ENCODE measurements around the gene MEGF9. TPM values are rescaled to one million over a fixed set of nuclear protein-coding genes. Genes with fewer than 3 reads are reported as not detected.

Gene MEGF9
- total RNA-seq, 2 donors from 2014 or later = 5.0 to 10.7 TPM

DNA sequence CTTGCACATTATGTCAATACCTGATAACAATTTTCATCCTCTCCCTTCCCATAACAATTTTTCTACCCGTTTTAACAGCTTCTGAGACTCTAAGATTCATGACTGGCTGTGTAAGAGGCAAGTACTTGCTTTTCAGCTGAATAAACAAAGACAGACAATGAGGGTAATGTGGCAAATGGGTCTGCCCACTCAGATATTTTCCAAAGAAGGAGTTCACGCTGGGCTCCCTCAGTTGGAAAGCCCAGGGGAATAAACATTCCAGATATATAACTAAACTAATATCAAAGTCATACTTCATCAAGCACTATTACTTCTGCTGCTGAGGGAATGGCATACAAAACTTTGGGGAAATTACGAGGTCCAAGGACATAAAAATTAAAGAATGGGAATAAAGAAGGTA, 24.4 kb downstream of the MEGF9 start:
- no peak overlapping the region for H3K27ac Mint-ChIP-seq
- 21 to 54% methylated on average over 2 to 3 of the region's 3 CpGs for WGBS, 2 experiments (ENCODE audit: insufficient coverage in 1 of 2, insufficient read length in 1 of 2)
- peaks cover 97% of the 10 kb centered on the region for H3K27me3 ChIP-seq (ENCODE audit: control insufficient read depth, insufficient read depth, low read length, poor library complexity, severe bottlenecking)
- TF ChIP-seq, protein P1, sequence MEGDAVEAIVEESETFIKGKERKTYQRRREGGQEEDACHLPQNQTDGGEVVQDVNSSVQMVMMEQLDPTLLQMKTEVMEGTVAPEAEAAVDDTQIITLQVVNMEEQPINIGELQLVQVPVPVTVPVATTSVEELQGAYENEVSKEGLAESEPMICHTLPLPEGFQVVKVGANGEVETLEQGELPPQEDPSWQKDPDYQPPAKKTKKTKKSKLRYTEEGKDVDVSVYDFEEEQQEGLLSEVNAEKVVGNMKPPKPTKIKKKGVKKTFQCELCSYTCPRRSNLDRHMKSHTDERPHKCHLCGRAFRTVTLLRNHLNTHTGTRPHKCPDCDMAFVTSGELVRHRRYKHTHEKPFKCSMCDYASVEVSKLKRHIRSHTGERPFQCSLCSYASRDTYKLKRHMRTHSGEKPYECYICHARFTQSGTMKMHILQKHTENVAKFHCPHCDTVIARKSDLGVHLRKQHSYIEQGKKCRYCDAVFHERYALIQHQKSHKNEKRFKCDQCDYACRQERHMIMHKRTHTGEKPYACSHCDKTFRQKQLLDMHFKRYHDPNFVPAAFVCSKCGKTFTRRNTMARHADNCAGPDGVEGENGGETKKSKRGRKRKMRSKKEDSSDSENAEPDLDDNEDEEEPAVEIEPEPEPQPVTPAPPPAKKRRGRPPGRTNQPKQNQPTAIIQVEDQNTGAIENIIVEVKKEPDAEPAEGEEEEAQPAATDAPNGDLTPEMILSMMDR (conservative IDR thresholded peaks at IDR 0.05) = no peak
- H3K27me3 Mint-ChIP-seq (ENCODE audit: insufficient read depth) = peaks cover 43% of the 10 kb centered on the region
- H3K9me3 ChIP-seq (ENCODE audit: control insufficient read depth, low read length) = no peaks in the 10 kb centered on the region
- no peak overlapping the region for H3K4me3 Mint-ChIP-seq
- peaks cover 3% of the 10 kb centered on the region for H3K36me3 Mint-ChIP-seq (ENCODE audit: low read depth)
- no peaks in the 10 kb centered on the region for H3K36me3 ChIP-seq (ENCODE audit: control insufficient read depth, insufficient read depth, low read length)
- DNase-seq = no peak
- H3K9ac ChIP-seq (ENCODE audit: extremely low read depth, low read length, poor library complexity, severe bottlenecking) = no peak overlapping the region
- H3K4me1 ChIP-seq (ENCODE audit: control insufficient read depth, insufficient read depth, low read length) = peaks cover 15% of the 10 kb centered on the region
- peak overlapping the region; percentile 80 for H3K27ac ChIP-seq (ENCODE audit: low read depth, low read length)
- H3K4me1 Mint-ChIP-seq = peaks cover 23% of the 10 kb centered on the region
- peaks cover 7% of the 10 kb centered on the region for H3K9me3 Mint-ChIP-seq
- H3K4me3 ChIP-seq (ENCODE audit: low read length) = peak overlapping the region; percentile 21

DNA sequence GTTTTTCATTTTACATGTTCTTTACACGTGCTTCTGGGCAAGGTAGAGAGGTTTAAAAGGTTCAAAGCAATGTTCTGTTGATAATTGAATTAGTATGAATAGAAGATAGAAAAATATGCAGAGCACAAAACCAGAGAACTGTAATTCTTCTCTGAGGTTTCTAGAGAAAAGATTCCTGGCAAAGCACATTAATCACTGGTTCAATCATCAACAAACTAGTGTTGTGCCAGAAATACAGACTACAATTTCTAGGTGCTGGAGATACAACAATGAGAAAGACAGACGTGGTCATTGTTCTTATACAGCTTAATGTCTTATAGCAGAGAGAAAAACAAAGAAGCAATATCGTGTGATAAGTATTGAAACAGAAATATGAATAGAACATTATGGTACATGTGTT, 25.5 kb downstream of the MEGF9 start:
- H3K9me3 Mint-ChIP-seq = peaks cover 7% of the 10 kb centered on the region
- Histone ChIP-seq H3K27me3 (ENCODE audit: control insufficient read depth, insufficient read depth, low read length, poor library complexity, severe bottlenecking) (peaks cover 88% of the 10 kb centered on the region), H3K9ac (ENCODE audit: extremely low read depth, low read length, poor library complexity, severe bottlenecking) (no peak overlapping the region)

DNA sequence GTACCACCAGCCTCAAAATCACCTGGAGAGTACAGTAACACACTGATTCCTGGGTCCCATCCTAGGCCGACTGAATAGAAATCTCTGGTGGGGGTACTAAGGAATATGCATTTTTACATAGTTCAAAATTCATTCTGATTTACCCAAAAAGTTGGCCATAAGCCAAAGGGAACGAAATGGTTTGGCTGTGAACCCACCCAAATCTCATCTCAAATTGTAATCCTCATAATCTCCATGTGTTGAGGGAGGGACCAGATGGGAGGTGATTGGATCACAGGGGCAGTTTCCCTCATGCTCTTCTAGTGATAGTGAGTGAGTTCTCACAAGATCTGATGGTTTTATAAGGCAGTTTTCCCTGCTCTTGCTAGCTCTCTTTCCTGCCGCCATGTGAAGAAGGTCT, 31.1 kb downstream of the MEGF9 start:
- no peak overlapping the region for H3K27ac Mint-ChIP-seq
- peaks cover 6% of the 10 kb centered on the region for H3K36me3 Mint-ChIP-seq (ENCODE audit: low read depth)
- Histone ChIP-seq H3K27me3 (ENCODE audit: control insufficient read depth, insufficient read depth, low read length, poor library complexity, severe bottlenecking) (peaks cover 67% of the 10 kb centered on the region), H3K9ac (ENCODE audit: extremely low read depth, low read length, poor library complexity, severe bottlenecking) (no peak overlapping the region), H3K4me3 (ENCODE audit: low read length) (no peak overlapping the region), H3K9me3 (ENCODE audit: control insufficient read depth, low read length) (no peaks in the 10 kb centered on the region), H3K27ac (ENCODE audit: low read depth, low read length) (no peak overlapping the region), H3K4me1 (ENCODE audit: control insufficient read depth, insufficient read depth, low read length) (peaks cover 7% of the 10 kb centered on the region), H3K36me3 (ENCODE audit: control insufficient read depth, insufficient read depth, low read length) (no peaks in the 10 kb centered on the region)
- TF ChIP-seq, protein P1 (conservative IDR thresholded peaks at IDR 0.05) = no peak
- WGBS, 2 experiments (ENCODE audit: insufficient coverage in 1 of 2, insufficient read length in 1 of 2) = 79 to 100% methylated on average over 1 to 3 of the region's 3 CpGs
- peaks cover 79% of the 10 kb centered on the region for H3K27me3 Mint-ChIP-seq (ENCODE audit: insufficient read depth)
- DNase-seq = no peak
- peaks cover 7% of the 10 kb centered on the region for H3K9me3 Mint-ChIP-seq
- H3K4me1 Mint-ChIP-seq = peaks cover 22% of the 10 kb centered on the region
- no peak overlapping the region for H3K4me3 Mint-ChIP-seq

More for the DNA sequence above, 25.5 kb downstream of the MEGF9 start:
- H3K4me1 Mint-ChIP-seq = peaks cover 21% of the 10 kb centered on the region
- TF ChIP-seq, protein P1 (conservative IDR thresholded peaks at IDR 0.05) = no peak
- H3K27ac Mint-ChIP-seq = no peak overlapping the region
- no peak overlapping the region for H3K27ac ChIP-seq (ENCODE audit: low read depth, low read length)
- no peaks in the 10 kb centered on the region for H3K36me3 ChIP-seq (ENCODE audit: control insufficient read depth, insufficient read depth, low read length)
- H3K9me3 ChIP-seq (ENCODE audit: control insufficient read depth, low read length) = no peaks in the 10 kb centered on the region
- no peak overlapping the region for H3K4me3 Mint-ChIP-seq
- H3K36me3 Mint-ChIP-seq (ENCODE audit: low read depth) = peaks cover 3% of the 10 kb centered on the region
- no peak for DNase-seq
- 81 to 83% methylated on average over 3 of the region's 3 CpGs for WGBS, 2 experiments (ENCODE audit: insufficient coverage in 1 of 2, insufficient read length in 1 of 2)
- H3K4me3 ChIP-seq (ENCODE audit: low read length) = no peak overlapping the region
- peaks cover 36% of the 10 kb centered on the region for H3K27me3 Mint-ChIP-seq (ENCODE audit: insufficient read depth)
- peaks cover 14% of the 10 kb centered on the region for H3K4me1 ChIP-seq (ENCODE audit: control insufficient read depth, insufficient read depth, low read length)
